Right lobe of liver (tissue), 6 donors: ENCODE measurements around the gene DCLRE1A. TPM values are rescaled to one million over a fixed set of nuclear protein-coding genes. Genes with fewer than 3 reads are reported as not detected.

ENCODE experiments used
- ATAC-seq, 4 donors: fragments of 200-7000 bp; cut with Tn5 transposase; one replicate each; pipeline ENCODE4 v1.9.1; 2020; ENCODE audit warnings: mild to moderate bottlenecking in 4 of 4, moderate library complexity in 4 of 4
- DNase-seq, 3 donors: peaks; one replicate each; pipeline ENCODE4 v3.0.0-alpha.2; 2020
- H3K27ac ChIP-seq, 3 donors: fragments of 200-600 bp; one replicate each; pipeline ENCODE4 v1.8.0; 2022
- H3K27me3 ChIP-seq, 2 donors: fragments of 200-600 bp; one replicate each; pipeline ENCODE4 v1.8.0; 2022
- H3K36me3 ChIP-seq, 4 donors: fragments of 200-600 bp; sonication (generic) in 1 of 4; one replicate each; pipeline versions ENCODE4 v1.5.1 to v1.8.0; 2017 to 2022; ENCODE audit warnings: control low read depth in 1 of 4
- H3K4me1 ChIP-seq, 4 donors: fragments of 200-600 bp; sonication (generic) in 1 of 4; one replicate each; pipeline versions ENCODE4 v1.5.1 to v1.8.0; 2017 to 2022; ENCODE audit warnings: control low read depth in 1 of 4
- H3K4me3 ChIP-seq, 3 donors: fragments of 200-600 bp; one replicate each; pipeline ENCODE4 v1.8.0; 2022
- H3K9me3 ChIP-seq, 4 donors: fragments of 200-600 bp; sonication (generic) in 1 of 4; one replicate each; pipeline versions ENCODE4 v1.5.1 to v1.8.0; 2017 to 2022; ENCODE audit warnings: control low read depth in 1 of 4
- CTCF ChIP-seq, 4 donors: fragments of 200-600 bp in 3 of 4; fragments of 450-650 bp in 1 of 4; IDR thresholded peaks; one replicate each; pipeline versions ENCODE4 v1.5.1 to v1.8.0; 2016 to 2022; ENCODE audit warnings: antibody characterized with exemption in 4 of 4, mild to moderate bottlenecking in 2 of 4
- POLR2A ChIP-seq: fragments of 450-650 bp; IDR thresholded peaks from one replicate; pipeline ENCODE4 v1.6.1; 2017; ENCODE audit warnings: antibody characterized with exemption, mild to moderate bottlenecking
- WGBS: methylation state at CpG from one replicate; pipeline ENCODE4 v1.1.6; 2018; ENCODE audit warnings: low coverage, low lambda C conversion rate; ENCODE audit not compliant: insufficient coverage; ENCODE audit errors: missing lambda C conversion rate; 5-methylcytosine and 5-hydroxymethylcytosine counted together
- intact Hi-C, 2 donors: fragments of 100-400 bp; cut with DNase I; formaldehyde crosslinking; loops; one replicate each; pipeline versions ENCODE4 v1.11.2 to v1.14.1; 2022
- total RNA-seq, 6 experiments: library from RNA; depleted of rRNA in 2 of 6; stranded (reverse); fragments of >200 nt in 2 of 6; fragmentation: NEBNext Ultra II Directional in 3 of 6; extraction: Animal tissue kit (Norgen Biotek cat#: 25700) in 3 of 6; gene quantifications; one replicate each; pipeline versions ENCODE4 v1.1.0 to v1.2.4, GENCODE V29; 2016 to 2023
- donor health status: DM: no; HTN: yes; CAD: no.
- donor health status: DM: no; HTN: no; CAD: no.
- donor health status: DM: no; HTN: no; CAD: no.
- donor health status: DM: no; HTN: yes; CAD: no.
- donor health status: DM: no; HTN: yes; CAD: no.

DCLRE1A gene
- total RNA-seq, 6 experiments from 2014 or later, result 4.5 to 8.3 (median 5.9) TPM

DNA sequence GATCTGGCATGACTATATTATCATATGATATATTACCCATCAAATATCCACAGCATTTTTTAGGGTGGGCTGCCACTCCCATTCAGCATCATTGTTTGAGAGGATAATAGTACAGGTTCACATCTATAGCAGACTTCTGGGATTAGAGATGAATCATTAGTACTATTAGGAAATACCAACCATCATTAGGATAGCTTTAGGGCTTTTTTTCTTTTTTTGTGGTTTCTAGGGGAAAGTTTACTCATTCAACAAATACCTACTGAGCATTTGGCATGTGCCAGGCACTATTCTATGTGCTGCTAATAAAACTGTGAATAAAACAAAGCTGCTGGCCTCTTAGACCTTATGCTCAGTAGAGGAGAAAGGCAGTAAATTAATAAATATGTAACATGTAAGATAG lies 41.1 kb upstream of the DCLRE1A start:
- ATAC-seq, result no peak
- TF ChIP-seq POLR2A (no peak), CTCF (IDR thresholded peaks at IDR 0.05) (no peak)

DNA sequence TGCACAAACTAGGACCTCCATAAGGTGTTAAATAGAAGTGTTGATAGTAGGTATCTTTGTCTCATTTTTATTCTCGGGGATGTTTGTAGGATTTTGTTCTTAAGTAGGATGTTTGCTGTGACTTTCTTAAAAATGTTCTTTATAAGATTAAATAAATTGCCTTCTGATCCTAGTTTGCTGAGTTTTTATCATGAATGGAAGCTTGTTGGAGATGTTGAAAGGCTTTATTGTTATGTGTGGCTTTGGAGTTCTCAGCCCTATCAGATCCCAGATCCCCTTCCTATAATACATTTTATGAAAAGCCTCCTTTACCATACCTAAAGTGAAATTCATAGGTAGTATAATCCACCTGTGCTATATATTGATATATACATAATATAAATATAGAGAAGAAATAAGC lies 40.7 kb upstream of the DCLRE1A start:
- Histone ChIP-seq H3K27me3 (no peaks in the 10 kb centered on the region), H3K4me3 (no peak overlapping the region), H3K4me1 (no peaks in the 10 kb centered on the region), H3K9me3 (no peaks in the 10 kb centered on the region), H3K27ac (no peak overlapping the region), H3K36me3 (peaks cover 0 to 9% (median 4%) of the 10 kb centered on the region in 4 donors)
- whole genome bisulfite sequencing, result 92% methylated on average over 1 of the region's 1 CpG
- no peak for TF ChIP-seq POLR2A
- TF ChIP-seq CTCF (IDR thresholded peaks at IDR 0.05), result no peak
- no peak for ATAC-seq
- DNase-seq, result no peak
- intact Hi-C loops, result no loop called here

More for the DNA sequence above, 41.1 kb upstream of the DCLRE1A start:
- Histone ChIP-seq H3K4me1 (no peaks in the 10 kb centered on the region), H3K27ac (no peak overlapping the region), H3K27me3 (no peaks in the 10 kb centered on the region), H3K9me3 (no peaks in the 10 kb centered on the region), H3K4me3 (no peak overlapping the region), H3K36me3 (peaks cover 0 to 9% (median 4%) of the 10 kb centered on the region in 4 donors)
- no peak for DNase-seq
- intact Hi-C loops, result no loop called here

DNA sequence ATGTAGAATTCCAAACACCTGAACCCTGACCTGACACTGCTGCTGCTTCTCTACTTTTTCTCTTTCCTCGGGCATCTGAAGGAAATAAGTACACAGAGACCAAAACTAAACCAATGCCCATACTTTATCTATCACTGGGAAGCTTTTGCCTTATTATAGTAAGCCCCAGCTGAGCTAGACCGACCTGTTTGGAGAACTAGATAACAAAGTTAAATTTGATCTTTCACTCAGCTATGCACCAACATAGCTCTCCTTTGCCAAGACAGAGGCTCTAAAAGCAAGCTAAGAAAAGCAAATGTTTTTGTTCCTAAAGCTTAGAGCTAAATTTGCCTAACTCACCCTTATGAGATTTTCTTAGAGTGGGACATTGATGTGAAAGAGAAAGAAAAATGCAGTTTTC lies 39.7 kb upstream of the DCLRE1A start:
- DNase-seq (no peak), ATAC-seq (no peak)
- no peak overlapping the region for H3K4me3 ChIP-seq
- TF ChIP-seq CTCF (IDR thresholded peaks at IDR 0.05) (no peak), POLR2A (no peak)
- 73% methylated on average over 2 of the region's 2 CpGs for WGBS
- intact Hi-C loops, result no loop called here
- no peak overlapping the region for H3K27ac ChIP-seq
- H3K4me1 ChIP-seq, result no peaks in the 10 kb centered on the region
- no peaks in the 10 kb centered on the region for H3K27me3 ChIP-seq
- H3K9me3 ChIP-seq, result no peaks in the 10 kb centered on the region
- H3K36me3 ChIP-seq, result peaks cover 0 to 6% (median 2%) of the 10 kb centered on the region in 4 donors

GRCh38 chr10:113891476-113891875 lies 37.6 kb upstream of the DCLRE1A start:
- Histone ChIP-seq H3K9me3 (no peaks in the 10 kb centered on the region), H3K36me3 (no peaks in the 10 kb centered on the region), H3K4me1 (no peaks in the 10 kb centered on the region), H3K4me3 (no peak overlapping the region), H3K27me3 (no peaks in the 10 kb centered on the region), H3K27ac (no peak overlapping the region)
- DNase-seq, result no peak
- WGBS, result 83% methylated on average over 3 of the region's 3 CpGs
- intact Hi-C loops, result no loop called here
- no peak for ATAC-seq
- no peak for TF ChIP-seq CTCF (IDR thresholded peaks at IDR 0.05)
- no peak for TF ChIP-seq POLR2A

GRCh38 chr10:113890769-113891168 lies 36.9 kb upstream of the DCLRE1A start:
- no peaks in the 10 kb centered on the region for H3K36me3 ChIP-seq
- H3K4me3 ChIP-seq, result no peak overlapping the region
- TF ChIP-seq POLR2A, result no peak
- no peak for TF ChIP-seq CTCF (IDR thresholded peaks at IDR 0.05)
- H3K9me3 ChIP-seq, result no peaks in the 10 kb centered on the region
- no peak overlapping the region for H3K27ac ChIP-seq
- 74% methylated on average over 4 of the region's 4 CpGs for WGBS
- intact Hi-C loops, result no loop called here
- no peaks in the 10 kb centered on the region for H3K4me1 ChIP-seq
- DNase-seq, result no peak
- ATAC-seq, result no peak
- H3K27me3 ChIP-seq, result no peaks in the 10 kb centered on the region
